Embryonic facial prominence (tissue), 1 donor: ENCODE data around the gene SNAP29.
"Not testable (repeated sequence)": the region's sequence is repeated elsewhere in the genome, so short reads cannot be mapped to it uniquely, and the experiment has no call there.

Experiments used
- DNase-seq: peaks from one replicate; pipeline ENCODE4 v3.0.0-alpha.2; 2016; ENCODE audit errors: extremely low spot score

SNAP29 gene

DNA sequence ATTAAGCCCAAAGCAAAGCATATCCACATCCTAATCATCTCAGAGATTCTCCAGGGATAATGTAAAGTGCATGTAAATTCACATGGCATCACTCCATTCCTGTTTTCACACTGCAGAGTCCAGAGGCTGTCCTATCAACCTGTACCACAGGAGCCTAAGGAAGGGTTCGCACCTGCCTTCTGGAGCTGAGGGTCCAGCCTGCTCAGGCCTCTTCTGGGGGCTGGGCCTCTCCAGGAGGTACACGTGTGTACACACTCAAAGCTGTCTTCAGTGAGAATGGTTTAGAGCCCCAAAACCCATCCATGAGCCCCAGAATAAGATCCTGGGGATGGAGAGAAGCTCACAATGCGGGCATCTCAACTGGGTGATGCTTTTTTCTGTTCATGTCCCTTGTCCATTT, 24.1 kb upstream of the SNAP29 start:
- DNase-seq = no peak

DNA sequence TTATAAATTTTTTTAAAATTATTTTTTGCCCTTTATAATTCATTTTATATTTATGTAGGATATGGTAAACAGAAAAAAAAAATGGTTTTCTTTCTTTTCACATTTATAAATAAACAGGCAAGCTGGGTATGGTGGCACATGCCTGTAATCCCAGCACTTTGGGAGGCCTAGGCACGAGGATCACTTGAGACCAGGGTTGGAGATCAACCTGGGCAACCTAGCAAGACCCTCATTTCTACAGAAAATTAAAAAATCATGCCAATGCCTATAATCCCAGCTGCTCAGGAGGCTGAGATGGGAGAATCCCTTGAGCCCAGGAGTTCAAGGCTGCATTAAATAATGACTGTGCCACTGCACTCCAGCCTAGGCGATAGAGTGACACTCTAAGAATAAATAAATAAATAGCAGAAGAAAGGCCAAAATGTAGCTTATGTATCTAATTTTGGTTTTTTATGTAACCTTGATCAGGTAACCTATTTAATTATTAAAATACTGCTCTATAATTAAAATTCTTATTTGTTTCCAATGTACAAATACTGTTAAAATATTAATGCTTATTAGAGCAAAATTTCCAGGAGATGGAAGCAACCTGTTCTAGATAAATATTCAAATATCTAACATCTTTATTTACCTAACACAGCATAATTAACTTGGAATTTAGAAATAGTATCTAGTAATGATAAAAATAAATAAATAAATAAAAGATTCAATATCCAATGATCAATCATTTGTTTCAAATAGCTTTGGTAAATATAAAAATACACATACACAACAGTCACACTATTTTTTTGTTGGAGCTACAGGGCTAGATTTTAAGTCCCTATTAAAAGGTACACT, 21.6 kb upstream of the SNAP29 start:
- DNase-seq = no peak

DNA sequence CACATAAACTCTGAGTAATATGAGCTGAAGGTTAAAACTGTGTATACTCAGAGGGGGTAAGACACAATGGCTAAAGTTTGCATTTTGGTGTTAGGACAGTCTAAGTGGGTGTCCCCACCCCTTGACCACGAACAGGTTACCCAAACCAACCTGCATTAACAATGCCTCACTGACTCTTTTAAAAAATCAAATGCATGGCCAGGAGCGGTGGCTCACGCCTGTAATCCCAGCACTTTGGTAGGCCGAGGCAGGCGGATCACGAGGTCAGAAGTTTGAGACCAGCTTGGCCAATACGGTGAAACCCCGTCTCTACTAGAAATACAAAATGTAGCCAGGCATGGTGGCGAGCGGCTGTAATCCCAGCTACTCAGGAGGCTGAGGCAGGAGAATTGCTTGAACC, 19.5 kb upstream of the SNAP29 start:
- DNase-seq = not testable (repeated sequence)

DNA sequence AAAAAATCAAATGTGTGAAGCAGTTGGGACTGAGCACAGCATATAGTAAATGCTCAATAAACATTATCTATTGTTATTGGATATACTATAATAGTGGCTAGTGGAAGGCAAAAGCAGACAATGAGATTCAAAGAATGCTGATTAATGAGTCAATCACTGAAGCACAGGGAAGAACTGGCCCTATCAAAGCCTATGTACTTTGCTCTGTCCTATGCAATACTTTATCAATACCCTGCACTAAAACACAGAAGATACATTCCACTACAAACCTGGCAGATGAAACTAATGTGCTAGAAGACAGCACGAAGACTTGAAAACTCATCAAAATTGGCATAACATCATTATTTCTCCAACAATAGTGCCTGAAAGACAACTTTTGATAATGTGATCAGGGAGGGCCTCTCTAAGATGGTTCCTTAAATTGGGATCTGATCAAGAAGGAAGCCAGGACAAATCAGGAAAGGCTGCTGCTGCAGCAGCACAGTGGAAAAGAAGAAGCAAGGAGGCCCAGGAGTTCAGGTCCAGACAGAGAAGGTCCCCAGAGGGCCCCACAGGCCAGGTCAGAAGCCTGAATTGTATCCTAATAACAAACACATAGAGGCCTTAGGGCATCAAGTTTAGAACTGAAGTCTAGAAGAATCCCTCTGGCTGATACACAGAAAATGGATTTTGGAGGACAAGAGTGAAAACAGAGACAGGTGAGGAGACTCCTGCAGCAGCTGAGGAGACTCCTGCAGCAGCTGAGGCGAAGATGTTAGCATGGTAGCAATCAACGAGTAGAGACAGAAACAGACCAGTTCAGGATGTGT, 18.8 kb upstream of the SNAP29 start:
- DNase-seq = no peak

DNA sequence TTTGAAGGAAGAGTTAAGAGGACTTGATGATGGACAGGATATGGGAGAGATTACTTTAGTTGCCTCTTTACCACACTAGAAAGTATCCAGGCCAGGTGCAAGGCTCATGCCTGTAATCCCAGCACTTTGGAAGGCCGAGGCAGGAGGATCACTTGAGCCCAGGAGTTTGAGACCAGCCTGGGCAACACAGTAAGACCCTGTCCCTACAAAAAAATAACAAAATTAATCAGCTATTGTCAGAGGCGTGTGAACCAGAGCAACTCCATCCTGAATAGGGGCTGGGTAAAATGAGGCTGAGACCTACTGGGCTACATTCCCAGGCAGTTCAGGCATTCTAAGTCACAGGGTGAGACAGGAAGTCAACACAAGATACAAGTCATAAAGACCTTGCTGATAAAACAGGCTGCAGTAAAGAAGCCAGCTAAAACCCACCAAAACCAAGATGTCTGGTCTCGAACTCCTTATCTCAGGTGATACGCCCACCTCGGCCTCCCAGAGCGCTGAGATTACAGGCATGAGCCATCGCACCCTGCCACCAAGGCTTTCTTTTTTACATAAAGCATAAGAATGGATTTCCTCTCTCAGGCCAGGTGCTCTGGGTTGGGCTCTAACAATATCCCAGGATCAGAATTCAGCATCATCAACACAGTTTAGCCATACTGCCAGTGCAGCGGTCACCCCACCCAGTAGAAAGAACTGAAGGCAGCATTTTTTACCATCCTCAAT, 18.0 kb upstream of the SNAP29 start:
- no peak for DNase-seq

DNA sequence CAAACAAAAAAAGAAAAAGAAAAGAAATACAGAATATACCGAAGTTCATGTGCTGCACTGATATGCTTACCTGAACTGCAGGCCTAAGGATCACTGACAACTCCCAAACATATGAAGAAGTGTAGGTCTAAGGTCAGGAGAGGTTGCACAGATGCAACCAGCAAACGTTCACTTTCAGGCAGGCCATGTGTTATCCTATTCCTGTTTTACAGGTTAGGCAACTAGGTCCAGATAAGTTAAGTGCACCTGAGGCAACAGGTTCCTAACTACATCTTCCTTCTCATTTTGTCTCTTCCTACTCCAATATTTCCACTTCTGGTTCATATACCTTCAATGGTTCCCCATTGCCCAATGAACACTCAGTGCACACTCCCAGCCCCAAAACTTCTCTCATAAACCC, 15.3 kb upstream of the SNAP29 start:
- DNase-seq = no peak

DNA sequence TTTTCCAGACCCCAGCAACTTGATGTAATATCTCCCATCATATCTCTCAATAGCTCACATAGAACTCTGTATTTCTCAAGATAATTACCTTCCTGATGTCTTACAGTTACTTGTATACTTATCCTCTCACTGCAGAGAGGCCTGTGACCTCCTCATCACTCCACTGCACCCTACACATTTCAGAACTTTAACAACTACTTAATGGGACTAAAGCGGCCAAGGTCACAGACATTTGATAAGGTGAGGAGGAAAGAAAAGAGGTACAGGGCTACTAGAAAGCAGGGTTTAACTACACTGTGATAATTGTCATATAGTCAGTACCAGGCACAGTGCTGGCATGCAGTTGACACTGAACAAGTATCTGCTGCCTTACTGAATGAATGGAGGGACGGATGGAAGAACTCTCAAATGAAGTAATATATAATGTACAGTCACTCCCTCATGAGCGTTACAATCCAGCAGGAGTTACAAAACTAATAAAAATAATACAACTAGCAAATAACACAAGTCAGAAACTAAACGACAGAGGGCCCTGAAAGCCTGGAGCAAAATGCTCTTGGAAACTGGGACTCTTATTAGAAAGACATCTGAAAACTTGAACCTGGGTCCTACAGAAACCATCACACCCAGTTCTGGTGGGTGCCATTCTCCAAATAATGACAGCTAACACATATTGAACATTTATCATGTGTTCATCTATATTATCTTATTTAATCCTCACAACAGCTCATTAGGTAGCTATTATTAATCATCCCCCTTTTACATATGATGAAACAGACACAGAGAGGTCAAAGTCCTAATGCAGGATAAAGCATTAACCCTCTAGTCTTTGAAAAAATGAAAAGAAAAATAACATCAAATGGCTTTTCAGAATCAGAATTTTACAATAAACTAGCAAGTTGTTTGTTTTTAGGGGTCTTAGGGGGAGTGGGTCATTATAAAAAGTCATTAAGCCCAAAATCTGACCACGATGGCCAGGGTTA, 14.5 kb upstream of the SNAP29 start:
- no peak for DNase-seq

DNA sequence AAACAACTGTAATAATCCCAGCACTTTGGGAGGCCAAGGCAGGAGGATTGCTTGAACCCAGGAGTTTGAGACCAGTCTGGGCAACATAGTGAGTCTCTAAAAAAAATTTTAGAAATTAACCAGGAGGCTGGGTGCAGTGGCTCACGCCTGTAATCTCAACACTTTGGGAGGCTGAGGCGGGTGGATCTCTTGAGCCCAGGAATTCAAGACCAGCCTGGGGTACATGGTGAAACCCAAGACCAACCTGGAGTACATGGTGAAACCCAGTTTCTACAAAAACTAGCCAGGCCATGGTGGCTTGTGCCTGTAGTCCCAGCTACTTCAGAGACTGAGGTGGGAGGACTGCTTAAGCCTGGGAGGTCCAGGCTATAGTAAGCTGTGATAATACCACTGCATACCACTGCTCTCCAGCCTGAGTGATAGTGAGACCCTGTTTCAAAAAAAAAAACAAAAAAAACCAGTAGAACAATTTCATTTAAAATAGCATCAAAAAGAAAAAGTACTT, 11.4 kb upstream of the SNAP29 start:
- no peak for DNase-seq

DNA sequence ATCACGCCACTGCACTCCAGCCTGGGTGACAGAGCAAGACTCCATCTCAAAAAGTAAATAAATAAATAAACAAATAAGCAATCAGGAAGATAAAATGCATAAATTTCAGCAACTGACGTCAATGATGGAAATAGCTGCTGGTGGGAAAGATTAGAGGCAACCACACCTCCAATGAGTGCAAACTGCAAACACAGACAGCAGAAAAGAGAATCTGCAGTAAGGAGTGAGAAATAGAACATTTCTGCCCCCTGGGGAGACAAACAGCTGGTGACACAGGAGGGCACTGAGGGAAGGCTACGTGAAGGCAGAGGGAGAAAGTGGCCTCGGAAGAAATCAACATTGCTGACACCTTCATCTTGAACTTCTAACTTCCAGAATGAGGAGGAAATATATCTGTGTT, 6.7 kb upstream of the SNAP29 start:
- DNase-seq = no peak

DNA sequence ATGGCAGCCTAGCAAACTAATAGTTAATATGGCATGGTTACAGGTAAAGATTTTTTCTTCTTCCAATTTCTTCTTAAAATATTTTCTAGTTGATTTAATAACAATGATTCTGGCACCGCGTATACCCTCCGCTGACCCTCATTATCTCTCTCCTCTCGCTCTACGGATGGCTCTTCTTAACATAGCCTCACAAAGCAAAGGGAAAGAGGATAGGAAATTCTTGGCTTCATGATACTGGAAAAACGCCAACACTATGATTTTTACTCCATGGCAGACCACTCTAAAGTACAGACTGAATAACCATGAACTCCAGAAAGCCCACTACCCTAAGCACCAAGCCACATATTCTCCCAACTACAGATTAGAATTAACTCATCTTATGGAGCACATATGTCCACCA, 6.3 kb upstream of the SNAP29 start:
- DNase-seq = no peak

DNA sequence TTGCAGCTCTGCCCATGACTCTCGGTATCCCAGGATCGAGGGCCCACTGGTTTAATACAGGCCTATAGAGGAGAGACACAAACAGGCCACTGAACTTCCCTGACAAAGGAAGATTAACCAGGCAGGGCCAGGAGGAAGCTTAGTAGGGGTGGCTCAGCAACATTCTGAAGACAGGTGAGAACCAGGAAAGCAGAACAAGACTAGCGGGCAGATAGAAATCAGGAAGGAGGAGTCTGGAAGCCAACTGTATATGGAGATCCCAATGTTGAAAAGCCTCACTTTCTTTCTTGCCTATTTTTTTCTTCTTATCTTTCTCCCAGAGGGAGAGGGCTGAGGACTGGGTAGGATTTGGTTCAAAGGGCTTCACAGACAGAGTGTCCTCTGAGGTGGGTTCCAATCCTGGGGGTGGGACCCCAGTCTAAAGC, 5.6 kb upstream of the SNAP29 start:
- no peak for DNase-seq

DNA sequence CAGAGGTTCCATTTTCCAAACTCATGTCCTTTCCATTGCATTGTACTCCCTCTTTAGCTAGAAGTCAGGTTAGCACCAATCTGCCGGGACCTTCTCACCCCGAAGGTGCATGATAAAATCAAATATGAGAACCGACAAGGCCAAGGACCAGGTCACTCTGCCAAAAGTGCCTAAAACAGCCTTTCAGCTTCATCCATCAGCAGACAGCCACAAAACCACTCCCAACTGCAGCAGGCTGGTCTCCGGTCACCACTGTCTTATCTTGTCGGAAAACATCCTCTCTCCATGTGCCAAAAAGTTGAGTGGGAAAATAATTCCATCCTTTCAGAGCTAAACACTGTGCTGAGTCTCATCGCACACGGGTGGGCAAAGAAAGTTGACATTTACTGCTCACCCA, 1.6 kb upstream of the SNAP29 start:
- no peak for DNase-seq

DNA sequence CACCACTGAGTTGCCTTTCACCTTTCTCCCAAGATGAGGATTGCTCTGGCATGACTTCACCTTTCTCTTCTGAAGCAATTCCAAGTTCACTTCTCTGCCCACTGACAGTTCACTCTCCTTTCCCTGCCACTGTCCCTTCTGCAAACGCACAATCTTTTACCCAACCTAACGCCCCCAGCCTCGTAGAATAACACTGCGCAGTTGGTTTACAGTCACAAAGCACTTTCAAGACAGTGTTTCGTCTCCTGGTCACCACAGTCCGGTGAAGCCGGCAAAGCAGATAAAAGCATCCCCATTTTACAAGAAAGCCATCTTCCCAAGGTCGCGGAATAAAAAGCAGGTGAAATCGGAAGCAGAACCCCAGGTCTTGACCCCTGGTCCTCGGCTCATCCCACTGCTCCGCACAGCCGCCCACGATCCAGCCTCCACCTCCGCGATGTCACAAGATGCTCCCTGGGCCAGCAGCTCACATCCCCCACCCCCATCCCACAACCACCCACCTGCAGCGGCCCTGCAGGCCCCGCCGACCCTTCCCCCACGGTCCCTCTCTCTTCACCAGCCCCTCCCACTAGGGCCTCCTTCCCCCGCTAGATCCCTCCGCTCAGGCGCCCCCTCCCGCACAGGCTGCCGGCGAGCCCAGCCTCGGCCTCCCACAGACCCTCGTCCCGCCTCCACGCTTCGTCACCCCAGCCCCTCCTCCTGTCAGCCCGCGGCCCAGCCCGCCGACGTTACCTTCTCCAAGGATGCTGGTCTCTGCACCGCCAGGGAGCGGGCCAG, 781 bp upstream of the SNAP29 start:
- peak; percentile 79 for DNase-seq

DNA sequence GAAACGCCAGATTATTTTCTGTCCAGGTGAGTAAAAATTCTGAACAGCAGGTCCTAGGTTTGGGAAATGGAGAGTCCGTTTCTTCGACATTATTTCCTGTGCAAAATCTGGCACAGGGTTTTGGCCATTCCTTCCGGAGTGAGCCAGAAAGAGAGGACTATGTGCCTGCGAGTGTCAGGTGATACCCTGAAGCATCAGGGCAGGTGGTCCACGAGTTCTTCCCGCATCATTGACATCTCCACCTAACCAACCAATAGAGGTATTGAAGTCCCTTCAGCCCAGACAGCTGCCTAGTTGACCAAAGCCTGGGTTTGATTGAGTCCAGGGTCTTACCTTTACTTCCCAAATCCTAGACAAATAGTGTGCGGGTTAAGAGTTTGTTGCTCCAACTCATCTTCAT, 808 bp downstream of the SNAP29 start:
- DNase-seq = no peak

DNA sequence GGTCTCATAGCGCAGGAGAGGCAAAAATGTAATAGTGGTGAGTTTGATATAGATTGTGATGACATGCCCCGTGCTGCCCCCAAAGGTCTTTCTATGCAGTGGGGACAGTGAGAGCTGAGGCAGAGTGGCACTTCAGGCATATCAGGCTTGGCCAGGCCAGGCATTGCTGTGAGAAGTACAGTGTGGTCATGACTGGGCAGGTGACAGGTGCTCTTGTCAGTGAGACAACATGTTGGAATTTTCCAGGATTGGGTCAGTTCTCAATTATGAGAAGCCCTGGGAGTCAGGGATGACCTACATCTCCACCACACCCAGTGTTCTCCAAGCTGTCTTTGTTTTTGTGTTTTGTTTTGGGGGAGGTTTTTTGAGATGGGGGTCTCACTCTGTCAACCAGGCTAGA, 3.7 kb downstream of the SNAP29 start:
- DNase-seq = no peak

DNA sequence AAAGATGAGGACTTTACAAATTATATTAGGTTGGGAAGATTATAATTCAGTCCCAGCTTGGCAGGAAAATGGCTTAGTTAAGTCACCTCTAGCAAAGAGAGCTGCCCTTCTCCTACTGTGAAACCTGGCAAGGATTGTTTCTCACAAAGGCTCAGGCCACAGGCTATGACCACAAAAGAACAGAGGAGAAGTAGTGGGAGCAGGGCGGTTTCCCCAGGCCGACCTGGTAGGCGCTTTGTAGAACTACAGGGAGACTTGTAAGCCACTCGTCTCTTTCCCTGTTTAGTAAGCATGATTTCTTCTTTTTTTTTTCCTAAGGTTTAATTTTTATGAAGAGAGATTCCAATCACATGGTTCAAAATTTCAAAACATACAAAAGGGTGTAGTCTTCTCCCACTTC, 4.6 kb downstream of the SNAP29 start:
- no peak for DNase-seq

DNA sequence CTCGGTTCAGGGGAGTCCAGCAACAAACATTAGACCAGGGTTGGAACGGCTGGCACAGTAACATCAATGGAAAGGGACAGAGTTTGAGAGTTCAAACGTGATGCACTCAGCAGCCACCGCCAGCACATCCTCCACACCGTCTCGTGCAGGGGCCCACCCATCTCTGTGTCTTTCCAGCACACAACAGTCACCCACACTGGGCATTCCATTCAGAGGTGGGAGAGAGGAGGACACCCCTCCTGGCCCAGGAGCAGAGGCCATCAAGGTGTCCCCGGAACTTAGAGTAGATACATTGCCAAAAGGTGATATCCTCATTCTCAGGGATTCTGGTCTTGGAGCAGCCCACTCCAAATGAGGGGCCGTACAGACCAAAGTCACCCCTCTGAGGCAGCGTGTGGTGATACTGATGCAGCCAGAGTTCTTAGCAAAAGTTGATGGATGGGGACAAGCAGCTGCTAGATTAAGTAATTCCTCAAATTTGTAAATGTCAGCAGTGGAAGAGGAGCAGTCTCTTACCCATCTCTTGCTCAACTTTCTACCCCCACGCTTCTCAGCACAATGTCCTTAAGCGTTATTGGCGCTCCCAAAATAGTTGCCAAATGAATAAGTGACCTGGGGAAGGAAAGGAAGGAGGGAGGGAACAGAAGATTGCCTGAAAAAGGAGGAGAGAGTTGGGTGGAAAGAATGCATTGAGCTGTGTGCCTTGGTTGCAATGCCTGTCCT, 5.5 kb downstream of the SNAP29 start:
- DNase-seq = no peak

DNA sequence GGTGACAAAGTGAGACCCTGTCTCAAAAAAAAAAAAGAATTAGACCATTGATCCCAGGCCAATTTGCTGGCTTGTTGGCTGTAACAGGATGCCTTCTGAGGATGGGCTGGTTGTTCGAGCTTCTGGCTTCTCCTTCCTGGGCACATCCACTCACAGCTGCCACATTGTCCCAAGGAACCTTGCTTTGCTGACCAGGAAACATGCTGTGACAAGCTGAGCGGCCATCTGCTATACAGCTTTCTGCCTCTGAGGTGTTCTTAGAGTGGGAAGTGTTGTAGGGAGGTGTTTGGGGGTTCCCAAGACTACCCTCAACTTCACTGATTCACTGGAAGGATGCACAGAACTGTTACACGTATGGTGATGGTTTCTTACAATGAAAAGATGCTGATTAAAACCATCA, 6.5 kb downstream of the SNAP29 start:
- DNase-seq = no peak

DNA sequence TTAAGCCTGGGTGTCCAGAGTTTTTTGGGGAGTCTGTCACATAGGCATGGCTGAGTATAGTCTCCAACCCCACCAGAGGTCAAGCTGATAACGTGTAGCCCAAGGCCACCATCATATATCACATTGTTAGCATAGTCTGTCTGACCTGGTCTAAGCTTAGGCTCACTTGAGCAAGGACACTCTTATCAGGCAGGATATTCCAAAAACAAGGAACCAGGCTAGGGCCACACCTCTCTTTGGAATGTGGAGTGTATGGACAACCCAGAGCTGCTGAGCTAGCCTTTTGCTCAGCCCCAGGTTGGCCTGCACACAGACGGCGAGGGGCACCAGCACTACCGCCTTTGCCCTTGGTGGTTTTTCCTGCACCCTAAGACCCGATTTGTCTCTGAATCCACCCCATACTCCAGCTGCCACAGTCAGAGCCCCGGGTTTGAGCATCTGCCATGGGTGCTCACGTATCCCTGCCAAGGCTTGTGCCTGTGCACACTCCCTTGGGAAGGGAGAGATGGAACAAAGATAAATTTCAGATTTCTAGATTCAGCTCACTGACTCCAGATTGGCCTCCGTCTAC, 7.2 kb downstream of the SNAP29 start:
- no peak for DNase-seq
